Glomerular endothelial cell (primary cell): ENCODE measurements around the gene AMBRA1. TPM values are rescaled to one million over a fixed set of nuclear protein-coding genes. Genes with fewer than 3 reads are reported as not detected.

Source experiments
- DNase-seq: peaks from one replicate; pipeline ENCODE4 v3.0.0-alpha.2; 2011; ENCODE audit warnings: low read depth, low spot score; ENCODE audit errors: extremely low read depth
- total RNA-seq: library from RNA; depleted of rRNA; stranded (reverse); fragments of >200 nt; gene quantifications from 2 replicates; pipeline ENCODE4 v1.2.3, GENCODE V29; 2015

AMBRA1 gene
- total RNA-seq, 1 donor from 2014 or later = 38.5 TPM

DNA sequence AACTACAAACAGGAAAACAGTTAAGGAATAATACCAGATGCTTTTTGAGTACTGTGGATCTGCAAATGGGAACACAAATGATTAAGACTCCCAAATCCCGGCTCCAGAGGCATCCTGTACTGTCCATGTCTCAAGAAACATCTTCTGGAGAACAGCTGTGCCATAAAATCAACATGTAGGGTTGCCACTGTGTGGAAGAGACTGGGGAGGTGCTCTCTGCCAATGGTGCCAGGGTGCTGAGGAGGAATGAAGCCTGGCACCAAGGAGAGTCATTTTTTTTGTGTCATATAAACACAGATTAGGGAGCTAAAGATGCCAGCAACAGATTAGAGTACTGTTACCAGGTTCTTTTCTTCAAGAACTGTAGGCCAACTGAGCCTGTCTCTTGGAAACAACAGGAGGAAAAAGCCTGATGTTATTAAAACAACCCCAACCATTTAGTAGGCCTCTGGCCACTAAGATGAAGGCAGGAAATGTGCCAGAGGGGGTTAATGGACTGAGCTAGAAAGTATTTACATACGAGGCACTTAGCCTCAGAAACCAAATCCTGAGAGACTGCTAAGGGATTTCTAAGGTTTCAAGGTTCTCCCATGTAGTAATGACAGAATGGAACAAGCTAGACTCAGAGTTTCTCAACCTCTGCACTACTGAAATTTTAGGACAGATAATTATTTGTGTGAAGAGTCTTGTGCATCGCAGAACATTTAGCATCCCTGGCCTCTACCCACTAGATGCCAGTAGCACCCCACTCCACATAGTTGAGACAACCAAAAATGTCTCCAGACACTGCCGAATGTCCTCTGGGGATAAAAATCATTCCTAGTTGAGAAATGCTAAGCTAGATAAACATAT, 147.7 kb downstream of the AMBRA1 start:
- no peak for DNase-seq

DNA sequence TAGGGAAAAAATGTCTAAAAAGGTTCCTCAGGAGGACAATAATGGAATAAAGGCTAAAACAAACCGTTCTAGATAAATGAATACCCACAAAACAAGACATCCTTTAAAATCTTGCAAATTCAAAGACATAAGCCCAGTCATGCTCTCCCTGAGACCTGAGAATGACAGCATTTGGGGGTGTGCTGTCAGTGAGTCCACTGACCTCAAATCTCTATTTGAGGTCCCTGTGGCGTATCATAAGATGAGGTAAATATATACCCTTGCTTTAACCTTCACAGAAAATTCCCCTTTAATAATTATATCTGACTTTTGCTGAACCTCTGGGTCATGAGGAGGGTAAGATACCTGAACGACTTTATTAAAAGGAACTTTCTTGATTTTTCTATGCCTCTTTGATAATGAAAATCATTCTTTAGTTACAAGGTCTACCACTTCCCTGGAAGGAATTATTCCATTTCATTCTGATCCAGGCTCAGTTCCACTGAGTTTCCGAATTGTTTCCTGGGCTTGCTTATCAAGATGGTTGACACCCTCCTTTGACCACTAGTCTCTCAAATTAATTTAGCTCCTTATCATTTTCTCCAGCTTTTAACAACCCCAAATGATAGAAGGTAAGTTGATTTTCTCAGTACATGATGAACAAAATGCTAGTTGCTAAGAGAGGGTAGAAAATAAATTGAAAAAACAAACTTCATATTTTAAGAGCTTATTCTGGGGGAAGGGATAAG, 148.5 kb downstream of the AMBRA1 start:
- DNase-seq = no peak

DNA sequence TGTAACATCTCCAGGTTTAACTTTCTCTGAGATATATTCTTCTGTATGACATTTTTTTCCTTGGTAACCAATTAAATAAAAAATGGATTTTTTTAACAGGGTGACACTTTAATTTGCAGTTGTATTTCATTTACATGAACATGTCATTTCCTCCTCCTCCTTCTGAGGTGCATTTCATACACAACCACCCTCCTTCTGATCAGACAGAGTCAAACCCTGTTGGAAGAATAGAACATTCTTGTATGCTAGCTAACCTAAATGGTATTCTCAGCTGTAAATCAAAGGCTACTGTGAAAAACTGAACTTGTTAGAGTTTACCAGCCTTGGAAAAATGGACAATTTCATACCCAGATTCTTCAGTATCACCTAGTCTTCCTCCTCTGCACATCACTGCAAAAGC, 149.5 kb downstream of the AMBRA1 start:
- DNase-seq = no peak

DNA sequence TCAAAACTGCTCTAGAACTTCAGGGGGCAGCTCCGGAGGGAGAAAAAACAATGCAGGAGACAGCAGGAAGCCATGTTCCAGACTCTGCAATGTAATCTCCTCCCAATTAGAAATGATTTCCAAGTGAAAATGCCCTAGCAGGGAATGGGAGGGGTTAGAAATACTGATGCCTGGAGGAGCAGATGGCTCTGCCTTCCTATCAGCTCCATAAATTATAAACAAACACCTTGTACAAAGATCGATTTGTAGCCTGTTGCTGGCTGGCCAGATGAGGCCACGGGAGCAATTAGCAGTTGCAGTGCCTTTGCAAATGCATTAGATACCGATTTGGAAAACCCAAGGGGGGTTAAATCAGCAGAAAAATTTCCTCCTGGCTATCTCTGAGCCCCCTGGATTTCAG, 155.6 kb downstream of the AMBRA1 start:
- DNase-seq = no peak

DNA sequence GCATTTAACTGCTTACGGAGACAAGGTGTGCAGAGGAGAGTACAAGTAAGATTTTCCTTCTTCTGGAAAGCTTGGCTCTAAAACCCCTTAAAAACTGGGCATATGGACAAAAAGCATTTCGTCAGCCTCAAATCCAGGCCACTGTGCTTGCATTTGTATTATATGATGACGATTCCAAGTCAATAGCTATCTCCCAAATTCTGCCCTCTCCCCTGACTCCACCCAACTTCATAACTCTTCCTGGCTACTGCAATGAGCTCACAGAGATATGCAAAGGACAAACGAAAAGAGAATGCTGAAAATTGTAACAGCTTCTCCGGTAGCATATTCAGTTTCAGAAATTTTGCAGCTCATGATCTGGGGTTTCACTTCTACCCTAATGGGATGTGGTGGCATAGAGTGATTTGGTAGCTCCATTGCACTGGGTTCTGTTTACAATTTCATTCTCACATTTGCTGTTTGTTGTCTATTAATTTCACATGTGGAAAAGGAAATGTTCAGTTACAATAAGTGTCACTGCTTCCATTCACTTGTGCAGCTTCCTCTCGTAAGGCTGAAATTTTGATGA, 156.6 kb downstream of the AMBRA1 start:
- DNase-seq = no peak

DNA sequence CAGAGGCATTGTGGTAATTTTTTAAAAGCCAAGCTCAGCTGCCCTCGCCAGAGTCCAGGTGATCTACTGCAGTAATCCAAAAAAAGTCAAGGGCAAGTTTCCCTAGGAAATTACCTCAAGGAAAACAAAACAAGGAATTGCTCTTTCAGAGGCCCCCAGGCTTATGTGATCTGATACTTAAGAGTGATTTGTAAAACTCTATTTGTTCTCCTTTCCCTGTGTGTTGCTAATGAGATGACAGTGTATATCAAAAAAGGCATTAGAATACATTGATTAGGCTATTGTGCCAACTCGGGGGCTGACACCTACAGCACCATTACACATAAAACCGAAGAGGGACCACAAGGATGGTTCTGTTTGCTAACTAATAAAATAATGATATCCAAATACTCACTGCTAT, 157.7 kb downstream of the AMBRA1 start:
- no peak for DNase-seq

DNA sequence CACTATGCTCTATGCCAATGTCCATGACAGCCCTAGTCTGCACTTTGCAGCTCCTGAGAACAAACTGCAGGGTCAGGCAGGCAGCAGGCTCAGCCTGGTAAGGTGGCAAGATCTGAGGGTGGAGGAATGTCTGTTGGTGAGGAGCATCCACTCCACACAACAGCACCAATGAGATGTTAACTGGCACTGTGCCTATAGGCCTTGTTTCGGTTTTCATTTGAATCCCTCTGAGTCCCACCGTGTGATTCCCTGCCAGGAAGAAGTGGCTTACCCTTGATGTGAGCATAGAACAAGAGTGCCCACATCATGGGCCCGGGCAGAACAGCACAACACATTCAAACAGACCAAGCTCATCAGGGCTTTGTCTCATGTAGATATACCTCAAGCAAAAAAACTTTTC, 158.1 kb downstream of the AMBRA1 start:
- DNase-seq = no peak

DNA sequence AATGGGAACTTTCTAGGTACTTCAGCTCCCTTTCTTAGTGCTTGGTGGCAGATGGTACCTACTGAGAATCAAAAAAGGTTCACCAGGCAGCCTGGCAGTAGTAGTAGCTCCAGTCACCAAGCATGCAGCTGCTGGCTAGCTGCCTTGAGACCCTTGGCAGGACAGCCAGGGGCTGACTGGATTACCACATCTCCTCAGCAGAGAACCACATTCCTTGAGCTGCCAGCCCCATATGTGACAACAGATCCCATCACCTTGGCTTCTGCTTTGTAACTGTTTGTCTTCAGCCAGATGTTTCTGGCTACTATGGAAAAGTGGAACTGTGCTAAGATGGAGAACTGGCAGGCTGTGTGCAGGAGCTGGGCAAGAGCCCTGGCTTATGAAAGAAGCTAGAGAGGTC, 162.6 kb downstream of the AMBRA1 start:
- DNase-seq = no peak

DNA sequence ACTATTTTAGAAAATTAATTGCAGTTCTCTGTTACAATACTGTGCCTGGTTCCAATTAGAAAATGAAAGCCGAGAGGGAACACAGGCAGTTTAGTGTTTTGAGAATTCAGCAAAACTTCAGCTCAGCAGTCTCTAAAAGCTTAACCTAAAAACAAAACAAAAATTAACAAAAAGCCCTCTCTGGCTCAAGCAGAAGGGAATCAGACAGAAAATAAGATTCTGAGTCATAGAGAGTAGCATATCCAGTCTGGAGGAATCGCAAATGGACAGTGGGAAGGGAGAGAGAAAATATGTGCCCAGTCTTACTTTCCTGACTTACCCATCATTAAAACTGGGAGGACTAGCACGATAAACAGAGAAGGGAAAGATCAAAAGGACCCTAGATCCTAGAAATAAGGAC, 164.1 kb downstream of the AMBRA1 start:
- no peak for DNase-seq

DNA sequence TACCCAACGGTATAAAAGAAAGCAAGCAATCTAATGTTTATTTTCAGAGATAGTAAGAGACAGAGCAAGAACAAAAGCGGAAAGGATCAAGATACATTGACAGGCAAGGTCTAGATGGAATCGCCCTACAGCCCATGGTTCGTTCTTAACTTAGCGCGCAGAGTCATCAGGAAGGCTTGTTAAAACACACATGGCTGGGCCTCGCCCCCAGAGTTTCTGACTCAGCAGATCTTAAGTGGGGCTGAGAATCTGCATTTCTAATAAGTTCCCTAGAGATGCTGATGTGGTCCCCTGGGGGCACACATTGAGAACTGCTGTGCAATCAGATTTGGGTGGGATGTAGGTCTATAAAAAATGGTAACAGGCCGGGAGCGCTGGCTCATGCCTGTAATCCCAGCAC, 166.5 kb downstream of the AMBRA1 start:
- no peak for DNase-seq

DNA sequence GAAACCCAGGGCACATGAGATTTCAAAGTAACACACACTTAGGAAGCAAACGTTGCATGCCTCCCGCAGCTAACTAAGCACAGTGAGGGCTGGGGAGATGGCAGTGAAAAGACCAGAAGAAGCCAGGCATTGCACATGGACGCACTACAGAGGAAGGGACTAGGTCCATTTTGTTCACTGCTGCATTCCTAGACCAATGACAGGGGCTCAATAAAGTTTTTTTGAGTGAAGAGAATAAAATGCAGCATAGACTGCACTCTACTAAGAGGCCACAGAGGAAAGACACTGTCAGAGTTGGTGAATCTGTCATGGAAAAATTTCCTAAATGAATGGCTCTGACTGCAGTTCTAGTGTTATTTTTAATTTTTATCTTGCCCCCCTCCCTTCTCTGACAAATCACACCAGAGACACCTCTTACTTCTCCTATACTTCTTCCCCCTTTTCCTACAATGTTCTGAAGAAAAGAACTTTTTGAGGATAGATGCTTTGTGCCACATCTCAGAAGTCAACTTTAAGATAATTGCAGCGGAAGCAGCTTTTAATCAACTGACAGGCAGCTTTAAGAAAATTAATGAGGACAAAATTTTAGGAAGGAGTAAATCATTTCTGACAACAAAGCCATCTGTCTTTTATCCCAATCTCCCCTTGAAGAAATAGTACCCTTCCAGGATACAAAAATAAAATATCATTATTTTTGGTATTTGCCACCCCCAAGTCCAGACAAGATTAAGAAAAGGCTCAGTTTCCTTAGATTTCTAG, 167.4 kb downstream of the AMBRA1 start:
- no peak for DNase-seq

DNA sequence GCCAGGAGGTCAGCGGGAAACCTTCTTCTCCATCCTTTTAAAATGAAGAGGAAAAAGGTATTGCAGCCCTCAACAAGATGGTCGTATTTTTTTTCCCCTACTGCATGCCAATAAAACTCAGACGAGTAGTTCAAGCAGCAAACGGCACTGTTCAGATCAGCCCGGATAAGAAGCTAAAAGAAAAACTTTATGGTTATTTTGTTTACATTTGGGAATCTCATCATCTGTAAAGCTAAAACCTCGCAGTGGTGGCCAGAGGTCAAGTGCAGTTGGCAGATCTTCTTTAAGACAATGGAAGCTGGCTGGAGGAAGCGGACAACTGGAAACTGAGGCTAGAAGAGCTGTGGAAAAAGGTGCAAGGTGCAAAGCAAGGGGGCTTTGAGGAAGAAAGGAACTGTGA, 171.2 kb downstream of the AMBRA1 start:
- DNase-seq = no peak

DNA sequence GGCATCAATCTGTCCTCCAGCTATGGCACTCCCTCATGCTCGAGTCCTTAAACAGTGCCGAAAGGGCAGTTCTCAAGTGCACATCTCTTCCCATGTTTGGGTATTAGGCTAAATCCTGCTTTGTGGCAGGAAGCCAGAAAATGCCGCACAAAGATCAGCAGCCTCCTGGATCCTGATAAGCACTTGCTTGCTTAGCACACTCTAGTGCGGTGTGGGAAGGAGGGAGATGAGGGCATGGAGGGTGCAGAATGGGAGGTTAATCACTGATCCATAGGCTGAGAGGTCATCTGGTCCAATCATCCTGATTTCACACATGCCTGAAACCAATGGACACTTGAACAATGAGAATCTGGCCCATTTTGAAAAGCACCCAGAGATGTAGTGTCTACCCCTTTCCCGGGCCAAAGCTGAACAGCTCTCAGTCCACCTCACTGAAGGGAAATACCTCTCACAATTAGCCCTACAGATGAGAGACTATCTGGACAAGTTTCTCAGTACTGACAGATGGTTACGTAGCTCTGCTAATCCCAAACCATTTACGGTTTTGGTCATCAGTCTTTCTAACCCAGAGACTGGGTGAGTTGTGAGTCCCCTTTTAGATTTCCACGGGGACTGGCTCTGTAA, 172.5 kb downstream of the AMBRA1 start:
- no peak for DNase-seq

DNA sequence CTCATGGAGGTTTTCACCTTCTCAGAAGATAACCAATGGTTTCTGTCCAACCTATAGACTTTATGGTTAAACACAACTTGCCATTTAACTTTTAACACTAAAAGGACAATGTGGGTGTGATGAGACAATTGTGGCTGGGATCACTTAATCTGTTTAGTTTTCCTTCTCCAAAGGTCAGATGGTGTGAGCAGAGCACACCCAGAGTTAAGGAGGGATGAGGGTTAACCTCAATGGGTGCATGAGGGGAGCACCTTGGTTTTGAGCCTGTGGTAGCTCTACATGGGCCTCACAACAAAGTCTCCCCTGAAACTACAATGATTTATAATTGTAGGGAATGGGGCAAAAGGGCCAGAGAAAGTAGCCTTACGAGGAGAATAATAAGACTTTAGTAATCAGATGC, 173.3 kb downstream of the AMBRA1 start:
- DNase-seq = no peak

DNA sequence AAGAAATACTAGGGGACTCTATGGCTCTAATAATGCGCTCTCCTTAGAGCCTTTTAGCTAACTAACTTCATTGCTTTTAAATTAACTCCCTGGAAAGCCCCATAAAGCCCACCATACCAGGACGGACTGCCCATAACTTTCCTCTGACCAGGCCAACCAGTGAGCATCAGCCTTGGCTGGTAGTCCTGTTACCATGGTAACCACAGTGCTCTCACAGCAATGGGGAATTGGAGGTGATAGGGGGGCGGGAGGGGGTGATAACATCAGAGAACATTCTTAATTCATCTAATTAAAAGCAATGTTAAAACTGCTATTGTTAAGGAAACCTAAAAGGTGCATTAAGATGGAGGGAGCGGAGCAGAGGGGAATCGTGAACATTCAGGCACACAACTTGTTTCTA, 175.1 kb downstream of the AMBRA1 start:
- DNase-seq = no peak

DNA sequence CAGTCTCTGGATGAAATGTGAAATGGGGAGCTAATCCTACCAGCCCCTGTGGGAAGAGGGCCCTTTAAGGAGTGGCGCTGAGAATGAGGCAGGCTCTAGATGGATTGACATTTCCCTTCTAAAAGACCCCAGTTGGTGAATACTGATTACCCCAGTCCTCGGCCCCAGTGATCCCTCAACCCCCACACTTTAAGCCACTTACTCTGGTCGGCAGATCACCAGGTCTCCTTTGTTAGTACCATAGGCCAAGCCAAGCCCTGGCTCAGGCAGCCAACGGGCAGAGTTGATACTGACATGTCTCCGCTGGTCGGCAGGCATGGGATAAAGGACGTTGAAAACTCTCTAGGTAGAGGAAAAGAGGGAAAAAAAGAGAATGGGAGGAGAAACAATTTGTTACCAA, 176.1 kb downstream of the AMBRA1 start:
- no peak for DNase-seq

DNA sequence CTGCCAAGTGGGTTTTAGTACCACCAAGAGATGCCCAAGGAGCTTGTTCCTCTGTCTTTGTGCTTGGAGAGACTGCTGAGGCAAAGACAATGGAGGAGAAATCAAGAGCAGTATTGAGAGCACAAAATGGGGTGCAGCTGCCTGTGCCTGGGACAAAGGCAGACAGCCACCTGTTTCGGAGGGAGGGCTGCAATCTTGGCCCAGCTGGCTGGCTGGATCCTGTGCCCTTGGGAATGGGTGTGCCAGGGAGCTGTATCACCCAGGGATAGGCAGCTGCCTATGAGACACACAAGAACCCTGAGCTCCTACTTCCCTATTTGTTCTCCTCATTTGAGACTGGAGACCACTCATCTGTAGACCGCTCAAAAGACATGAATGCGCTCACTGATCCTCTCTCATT, 178.9 kb downstream of the AMBRA1 start:
- DNase-seq = no peak

DNA sequence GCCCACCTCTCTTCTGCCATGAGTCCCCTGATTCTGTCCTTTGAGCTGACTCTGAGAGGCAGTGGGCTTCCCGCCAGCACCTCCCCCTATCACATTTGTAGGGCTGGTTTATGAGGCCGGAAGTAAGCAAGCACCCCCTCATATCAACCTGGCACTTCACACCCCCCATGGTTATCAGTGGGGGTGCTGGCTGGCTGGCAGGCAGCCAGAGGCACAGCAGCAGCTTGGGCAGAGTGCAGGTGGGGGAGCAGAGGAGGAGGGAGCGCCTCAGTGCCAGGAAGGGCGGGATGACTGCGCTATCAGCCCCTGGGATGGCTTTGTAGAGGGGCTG, 179.4 kb downstream of the AMBRA1 start:
- DNase-seq = no peak

DNA sequence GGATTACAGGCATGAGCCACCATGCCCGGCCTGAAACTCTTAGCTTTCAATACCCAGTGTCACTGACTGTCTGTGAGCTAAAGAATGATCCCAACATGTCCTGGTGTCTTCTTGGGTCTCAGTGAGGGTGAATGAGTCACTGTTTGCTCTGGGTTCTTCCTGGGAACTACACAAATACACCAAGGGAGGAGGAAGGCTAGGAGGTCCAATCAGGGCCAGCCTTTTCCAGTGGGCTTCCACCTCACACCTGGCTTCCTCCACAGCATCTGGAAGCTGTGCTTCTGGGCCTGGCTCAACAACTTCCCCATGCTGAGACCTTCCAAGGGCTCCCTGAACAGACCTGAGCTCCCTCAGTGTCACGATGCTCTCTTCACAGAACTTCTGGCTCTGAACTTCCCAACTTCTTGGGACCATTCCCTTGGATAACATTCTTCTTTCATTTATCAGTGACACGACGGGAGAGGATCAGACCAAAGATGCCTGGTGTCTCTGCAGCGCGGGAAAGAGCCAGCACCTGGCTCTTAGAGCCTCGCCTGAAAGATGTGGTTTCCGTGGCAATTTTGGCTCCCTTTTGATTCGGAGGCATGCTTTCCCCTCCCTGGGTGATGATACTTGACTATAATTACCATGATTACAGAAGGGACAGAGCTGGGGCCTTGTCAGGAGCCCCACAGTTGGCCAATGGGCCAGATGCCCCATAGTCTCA, 179.9 kb downstream of the AMBRA1 start:
- DNase-seq = no peak

DNA sequence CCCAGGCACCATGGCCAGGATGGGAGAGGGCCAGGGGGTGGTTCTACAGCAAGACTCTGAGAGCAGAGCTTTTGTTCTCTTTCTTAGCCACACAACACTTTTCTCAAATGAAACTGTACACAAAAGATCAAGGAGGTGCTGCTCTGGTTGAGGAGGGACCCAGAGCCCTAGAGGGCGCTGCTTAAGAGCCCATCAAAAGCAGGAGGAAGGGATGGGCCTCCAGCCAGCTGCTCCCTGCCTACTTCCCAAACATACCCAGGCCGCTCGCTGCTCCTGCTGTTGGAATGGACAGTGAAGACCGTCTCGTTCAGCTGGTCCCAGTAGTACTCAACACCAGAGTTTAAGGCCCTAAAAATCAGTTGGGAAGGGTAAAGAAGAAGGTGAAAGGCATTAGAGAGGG, 183.8 kb downstream of the AMBRA1 start:
- no peak for DNase-seq
